GM21367 (cell line): ENCODE results near the gene DACH1.

Source experiments
- ATAC-seq: cut with Tn5 transposase; IDR thresholded peaks from one replicate; pipeline ENCODE4 v1.9.1; 2021; ENCODE audit not compliant: unreplicated experiment

Gene DACH1

DNA sequence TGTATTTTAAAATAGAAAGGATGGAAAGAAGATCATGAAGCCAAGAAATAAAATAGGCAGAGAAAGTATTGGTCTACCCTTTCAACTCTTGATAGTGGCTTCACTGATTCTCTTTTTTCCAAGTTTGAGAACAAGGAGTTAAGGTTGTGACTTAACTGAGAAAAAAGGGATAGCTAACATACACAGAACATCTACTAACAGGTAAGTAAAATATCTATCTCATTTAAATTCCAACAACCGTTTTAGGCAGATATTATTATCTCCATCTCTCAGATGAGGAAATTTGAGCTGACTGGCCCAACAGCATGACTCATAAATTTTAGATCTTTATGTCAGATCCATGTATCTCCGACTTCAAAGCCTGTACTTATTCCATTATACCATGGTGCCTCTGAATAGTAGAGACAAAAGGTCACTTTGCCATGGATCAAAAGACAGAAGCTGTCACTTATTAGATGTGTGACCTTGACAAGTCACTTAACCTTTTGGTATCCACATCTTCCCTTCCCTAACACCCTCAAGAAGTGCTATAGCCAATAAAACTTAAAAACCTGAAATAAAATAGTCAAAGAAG, 152.1 kb downstream of the DACH1 start:
- no peak for ATAC-seq

DNA sequence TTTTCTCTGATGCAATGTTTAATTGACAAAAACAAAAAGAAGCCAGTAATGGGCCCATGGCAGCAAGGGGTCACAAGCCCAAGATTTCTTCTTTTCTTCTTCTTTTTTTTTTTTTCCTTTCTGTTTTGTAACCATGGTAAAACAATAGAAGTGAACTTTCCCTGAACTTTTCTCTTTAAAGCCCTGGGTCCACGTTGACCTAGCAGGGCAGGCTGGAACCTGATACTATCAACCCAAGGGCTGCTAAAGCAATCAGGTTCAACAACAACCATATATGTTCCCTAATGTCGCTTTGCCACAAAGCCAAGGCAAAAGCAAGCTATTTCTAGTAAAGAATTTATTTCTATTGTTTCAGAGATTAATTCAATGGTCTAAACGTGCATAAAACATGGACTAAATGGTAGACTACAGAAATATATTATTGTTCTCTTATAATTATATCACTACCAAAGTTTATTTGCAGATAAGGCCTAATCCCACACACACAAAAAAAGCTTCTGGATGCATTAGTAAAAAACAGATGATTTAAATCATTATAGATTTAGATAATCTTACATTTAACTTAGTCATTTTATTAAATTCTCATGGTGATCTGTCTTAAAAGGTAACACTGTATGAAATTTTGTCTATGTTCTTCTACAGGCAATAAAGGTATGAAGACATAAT, 153.9 kb downstream of the DACH1 start:
- ATAC-seq = no peak

DNA sequence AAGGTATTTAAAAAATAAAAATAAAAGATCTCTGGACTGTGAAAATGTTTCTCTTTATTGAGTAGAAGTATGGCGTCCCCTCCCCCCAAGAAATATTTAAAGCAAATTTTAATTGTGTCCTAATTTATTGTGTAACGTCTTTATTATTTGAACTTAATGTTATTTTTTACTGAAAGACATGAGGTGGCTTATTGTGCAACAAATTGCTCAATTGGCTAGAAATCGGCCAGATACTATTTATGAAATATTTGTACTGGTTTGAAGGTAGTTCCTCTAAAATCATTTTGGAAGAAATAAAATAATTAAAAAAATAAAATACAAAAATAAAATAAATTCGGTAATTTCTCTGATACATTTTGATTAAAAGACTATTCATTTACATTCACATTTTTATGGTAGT, 162.3 kb downstream of the DACH1 start:
- no peak for ATAC-seq

DNA sequence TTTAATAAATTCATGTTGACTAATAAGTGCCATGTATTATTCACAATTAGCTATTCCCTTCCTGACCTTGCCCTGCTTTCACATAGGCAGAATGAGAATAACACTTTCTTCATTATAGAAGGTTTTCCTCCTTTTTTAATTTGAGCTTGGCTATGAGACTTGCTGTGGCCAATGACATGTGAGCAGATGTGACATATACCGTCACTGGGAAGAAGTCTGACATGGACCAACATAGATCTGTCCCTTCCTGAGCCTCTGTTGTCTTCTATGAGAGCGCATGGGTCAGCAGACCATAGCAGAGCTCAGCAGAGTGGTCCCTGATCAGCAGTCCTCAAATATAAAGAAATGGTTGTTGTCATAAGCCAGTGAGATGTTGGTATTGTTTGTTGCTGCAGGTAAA, 163.9 kb downstream of the DACH1 start:
- no peak for ATAC-seq

DNA sequence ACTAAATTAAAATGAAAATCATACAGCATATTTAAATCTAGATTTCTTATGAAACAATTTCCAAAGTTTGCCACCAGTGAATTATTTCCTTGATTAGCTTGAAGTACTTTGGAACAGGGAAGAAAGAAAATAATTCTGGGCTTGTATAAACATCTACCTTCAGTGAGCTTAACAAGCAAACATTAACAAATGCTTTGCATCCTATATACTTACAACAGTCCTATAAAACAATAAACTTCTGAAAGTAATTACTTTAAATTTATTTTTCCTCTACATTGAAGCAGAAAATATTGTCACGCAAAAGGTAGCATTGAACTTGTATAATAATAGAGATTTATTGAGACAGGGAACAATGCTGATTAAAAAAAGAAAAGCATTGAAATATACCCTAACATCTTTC, 164.8 kb downstream of the DACH1 start:
- no peak for ATAC-seq

DNA sequence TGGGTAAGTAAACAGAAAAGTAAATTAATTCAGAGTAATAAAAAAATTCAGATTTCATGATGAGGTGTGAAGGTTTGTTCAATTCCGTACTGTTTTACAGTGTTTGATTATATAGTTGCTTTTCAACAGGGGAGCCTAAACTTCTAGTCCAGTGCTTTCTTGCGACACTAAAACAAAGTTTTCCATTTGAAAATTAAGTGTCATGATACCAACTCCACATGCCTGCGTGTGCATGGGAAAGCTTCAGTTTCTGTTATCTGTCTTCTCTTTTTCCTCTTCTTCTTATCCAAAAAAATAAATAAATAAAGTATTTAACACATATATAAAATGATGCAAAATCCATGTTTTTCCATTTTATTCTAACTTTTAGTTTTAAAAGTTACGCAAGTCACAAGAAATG, 165.3 kb downstream of the DACH1 start:
- no peak for ATAC-seq

DNA sequence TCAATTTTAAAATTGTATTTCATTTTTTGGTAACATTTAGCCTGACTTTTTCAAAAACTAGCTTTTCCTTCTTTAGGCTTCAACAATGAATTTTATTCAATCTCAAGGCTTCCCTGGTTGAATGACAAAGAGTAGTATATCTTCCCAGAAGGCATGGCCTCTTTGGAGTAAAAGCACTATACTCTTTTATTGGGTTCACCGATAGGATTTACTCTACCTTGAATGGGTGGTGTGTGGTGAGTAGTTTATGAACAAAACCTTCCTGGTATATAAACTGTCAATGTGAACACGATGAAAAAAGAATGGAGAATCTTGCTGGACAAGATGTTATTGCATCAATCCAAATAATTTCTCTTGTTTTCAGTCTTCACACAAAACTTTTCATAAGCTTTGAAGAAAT, 167.7 kb downstream of the DACH1 start:
- no peak for ATAC-seq

DNA sequence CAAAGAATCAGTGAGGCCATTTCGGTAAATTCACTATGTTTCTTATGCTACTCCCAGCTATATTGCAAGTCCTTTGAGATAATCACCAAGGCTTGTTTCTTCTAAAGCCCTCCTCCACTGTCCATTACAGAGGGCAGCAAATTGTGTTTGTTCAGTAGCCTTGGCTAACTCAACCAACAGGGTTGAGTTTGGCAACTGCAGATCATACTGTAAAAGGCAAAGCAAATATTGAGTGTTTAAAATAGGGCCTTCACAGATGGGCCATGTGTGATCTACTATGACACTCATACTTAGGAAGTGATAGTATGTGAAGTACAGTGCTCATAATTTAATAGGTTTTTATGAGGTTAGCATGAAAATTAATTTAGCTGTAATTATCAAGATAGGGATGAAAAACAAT, 171.3 kb downstream of the DACH1 start:
- ATAC-seq = no peak

DNA sequence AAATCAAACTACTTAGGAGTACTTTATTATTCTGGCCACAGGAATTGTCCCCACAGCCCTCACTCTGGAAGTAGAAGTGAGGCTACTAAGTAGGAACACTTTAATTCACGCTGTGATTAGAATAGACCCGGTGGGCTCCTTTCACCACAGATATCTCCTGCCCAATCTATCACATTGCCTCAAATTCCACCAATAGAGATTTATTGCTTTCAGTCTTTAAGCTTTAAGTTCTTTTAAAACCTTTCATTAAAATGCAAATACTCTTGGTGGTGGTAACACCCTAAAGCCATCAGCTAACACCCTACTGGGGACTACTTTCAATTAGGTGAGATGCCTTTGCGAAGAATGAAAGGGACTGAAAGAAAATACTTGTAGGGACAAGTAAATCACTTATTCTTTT, 181.9 kb downstream of the DACH1 start:
- no peak for ATAC-seq

DNA sequence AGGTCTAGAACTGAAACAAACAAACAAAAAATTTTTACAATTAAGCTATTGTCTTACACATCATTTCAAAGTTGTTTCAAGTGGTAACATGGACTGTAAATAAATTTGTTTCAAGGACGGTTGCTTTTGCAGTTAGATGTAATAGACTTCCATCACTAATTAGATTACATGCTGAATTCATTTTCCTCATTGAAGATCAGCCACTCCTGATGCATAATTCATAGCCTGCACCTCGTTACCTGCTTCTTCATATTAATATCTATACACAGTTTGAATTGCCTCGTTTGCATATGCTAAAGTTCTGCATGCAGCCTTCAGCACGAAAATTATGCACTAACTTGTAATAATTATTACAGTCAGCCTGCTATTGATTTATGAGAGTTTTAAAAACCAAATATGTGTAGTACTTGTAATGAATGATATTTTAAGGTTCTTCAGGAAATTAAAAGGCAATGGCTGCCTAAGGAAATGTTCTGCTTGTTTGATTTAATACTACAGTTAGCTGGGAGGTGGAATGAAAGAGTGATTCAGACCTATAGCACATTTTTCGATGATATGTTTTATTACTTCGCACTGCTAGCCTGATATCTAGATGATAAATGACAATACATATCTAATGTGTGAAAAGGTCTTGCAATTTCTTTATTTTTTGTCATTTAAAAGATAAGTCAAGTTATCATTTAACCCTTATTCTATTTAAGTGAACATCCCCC, 184.9 kb downstream of the DACH1 start:
- no peak for ATAC-seq

DNA sequence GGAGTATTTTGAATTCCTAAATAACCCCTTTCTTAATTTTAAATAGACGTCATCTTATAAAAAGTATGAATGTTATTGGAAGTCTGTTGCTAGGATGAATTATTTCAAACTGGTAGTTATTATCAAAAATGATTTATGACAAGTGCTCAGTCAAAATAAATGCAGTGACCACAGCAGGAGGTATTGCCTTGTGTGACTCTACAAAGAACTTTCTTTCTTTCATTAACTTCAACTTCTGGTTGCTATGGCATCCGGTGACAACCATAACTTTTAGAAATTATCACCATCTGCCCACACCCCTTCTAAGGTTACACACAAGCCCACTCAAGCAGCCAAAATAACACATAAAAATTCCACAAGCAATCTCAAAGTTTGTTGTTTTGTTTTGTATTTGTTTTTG, 189.9 kb downstream of the DACH1 start:
- no peak for ATAC-seq

DNA sequence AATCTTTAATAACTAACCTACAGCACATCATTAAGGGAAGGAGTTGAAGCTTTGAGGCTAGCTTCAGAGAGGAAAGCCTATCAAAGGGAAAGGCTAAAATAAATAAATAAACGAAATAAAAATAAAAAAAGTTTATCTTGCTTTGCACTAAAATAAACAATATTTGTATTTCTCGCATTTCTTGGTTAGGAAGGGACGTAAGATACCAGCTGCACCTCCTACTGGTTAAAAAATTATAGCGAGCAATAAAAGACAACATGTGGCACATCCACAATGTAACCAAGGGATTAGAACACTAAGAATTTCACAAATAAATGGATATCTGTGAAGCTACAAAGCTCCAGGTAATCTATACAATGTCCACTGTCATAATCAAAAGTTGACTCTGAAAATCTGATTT, 194.5 kb downstream of the DACH1 start:
- ATAC-seq = no peak

DNA sequence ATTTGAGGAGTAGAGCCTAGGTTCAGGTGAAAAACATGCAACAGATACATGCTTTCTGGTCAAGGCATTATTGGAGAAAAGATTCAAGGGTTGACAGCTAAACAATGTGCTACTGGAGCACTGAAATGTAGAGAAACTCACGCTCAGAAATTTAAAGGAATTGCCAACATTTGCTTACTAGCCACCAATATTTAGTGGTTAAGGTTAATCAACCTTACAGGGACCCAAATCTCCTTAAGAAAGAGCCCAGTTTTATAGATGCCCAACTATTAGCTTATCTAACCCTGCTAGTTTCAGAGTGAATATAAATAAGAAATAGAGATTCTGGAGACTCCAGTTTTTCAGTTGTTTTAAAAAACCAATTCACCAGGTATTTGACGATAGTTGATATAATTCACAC, 203.6 kb downstream of the DACH1 start:
- ATAC-seq = no peak

DNA sequence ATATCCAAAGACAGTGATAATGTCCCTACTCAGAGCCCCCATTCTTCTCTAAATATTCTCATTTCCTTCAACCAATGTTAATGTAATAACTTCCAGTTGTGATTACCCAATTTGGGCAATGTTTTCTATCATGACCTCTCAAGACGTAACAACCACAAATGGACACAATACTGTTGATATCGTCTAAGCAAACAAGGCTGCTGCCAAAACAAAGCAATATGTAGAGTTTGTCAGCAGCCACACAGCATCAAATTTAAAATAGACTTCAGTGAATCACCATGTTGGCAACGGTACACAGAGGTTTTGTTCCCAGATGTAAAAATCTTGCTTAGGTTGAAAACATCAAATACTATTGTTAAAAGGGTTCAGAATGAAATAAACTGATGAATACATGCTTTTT, 205.1 kb downstream of the DACH1 start:
- no peak for ATAC-seq

DNA sequence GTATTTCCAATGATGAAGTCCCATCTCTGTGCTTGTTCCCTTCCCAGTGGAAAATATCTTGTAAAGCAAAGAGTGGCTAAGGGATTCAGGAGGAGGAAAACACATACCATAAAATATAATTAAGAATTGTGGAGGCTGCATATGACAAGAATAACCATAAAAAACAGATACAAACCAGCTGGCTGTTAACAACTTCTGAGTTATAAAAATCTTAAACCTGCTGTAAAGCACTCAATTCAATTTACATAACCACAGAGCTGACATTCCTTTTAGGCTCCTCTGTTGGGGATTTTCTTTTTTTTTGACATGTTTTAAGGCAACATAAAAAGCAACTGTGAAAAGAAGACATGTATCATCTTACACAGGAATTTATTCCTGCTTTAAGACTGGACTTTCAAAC, 207.6 kb downstream of the DACH1 start:
- ATAC-seq = no peak

DNA sequence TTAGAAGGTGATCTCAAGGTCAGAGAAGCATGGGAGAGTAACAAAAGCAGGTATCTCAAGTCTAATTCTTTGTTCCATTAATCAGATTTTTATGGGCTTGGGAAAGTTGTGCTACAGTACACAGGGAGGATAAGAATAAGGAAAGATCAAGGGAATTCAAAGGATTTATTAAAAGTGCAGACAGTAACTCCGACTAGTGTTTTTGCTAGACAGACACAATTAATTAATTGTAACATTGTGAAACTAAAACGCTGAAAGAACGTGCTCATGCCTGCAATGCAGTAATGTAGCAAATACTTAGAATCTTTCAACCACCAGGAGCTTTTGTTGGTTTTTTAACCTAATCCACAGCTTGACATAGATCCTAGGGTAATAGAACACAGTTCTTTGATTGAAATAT, 221.5 kb downstream of the DACH1 start:
- no peak for ATAC-seq

DNA sequence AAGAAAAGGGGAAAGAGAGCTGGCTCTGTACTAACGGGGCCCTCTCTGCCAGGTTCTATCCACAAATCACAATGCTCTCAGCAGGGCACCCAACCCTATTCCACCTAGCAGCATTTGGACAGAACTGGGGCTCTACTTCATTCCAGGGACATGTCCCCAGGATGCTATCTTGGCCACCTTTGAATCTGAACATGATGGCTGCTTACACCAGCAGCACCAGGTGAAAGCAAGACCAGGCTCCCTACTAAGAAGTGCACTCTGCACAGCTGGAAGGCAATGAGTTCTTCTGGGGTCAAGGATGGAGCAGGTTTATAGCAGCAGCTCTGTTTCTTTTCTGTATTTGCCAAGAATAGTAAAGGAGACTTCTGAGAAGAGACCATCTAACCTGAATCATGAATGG, 222.4 kb downstream of the DACH1 start:
- ATAC-seq = no peak

DNA sequence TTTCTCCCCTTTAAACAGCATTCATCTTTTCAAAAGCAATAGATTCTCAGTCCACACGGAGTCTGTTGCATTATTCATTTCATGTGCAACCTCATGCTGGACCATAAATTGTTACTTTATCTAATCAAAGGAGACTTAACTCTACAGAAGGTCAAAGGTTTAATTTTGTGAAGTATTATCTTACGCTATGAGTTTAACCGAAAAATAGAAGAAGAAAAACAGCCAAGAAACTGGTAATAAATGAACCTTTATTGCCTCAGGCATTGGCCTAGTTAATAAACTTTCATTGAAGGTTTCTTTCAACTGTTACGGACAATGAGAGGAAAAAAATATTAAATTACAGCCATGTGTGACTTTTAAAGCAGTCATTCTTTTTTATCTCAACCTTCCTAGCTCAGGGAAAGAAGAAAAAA, 223.6 kb downstream of the DACH1 start:
- ATAC-seq = no peak

DNA sequence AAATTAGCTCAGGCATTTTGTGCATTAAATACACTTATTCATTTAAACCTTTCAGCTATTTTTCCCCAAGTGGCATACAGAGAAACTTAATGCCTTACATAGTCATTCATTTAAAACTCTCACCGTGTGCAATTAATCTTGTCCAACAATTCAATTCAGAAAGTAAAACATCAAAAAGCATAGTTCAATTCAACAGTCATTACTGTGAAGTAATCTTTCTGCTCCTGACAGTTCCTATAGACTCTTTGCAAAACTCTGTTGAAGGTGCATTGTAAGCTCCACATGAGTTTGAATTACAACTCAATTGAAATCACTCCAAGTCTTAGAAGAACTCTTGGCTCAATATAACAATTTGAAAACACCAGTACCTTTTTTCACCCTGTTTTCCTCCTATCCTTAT, 228.3 kb downstream of the DACH1 start:
- ATAC-seq = no peak

DNA sequence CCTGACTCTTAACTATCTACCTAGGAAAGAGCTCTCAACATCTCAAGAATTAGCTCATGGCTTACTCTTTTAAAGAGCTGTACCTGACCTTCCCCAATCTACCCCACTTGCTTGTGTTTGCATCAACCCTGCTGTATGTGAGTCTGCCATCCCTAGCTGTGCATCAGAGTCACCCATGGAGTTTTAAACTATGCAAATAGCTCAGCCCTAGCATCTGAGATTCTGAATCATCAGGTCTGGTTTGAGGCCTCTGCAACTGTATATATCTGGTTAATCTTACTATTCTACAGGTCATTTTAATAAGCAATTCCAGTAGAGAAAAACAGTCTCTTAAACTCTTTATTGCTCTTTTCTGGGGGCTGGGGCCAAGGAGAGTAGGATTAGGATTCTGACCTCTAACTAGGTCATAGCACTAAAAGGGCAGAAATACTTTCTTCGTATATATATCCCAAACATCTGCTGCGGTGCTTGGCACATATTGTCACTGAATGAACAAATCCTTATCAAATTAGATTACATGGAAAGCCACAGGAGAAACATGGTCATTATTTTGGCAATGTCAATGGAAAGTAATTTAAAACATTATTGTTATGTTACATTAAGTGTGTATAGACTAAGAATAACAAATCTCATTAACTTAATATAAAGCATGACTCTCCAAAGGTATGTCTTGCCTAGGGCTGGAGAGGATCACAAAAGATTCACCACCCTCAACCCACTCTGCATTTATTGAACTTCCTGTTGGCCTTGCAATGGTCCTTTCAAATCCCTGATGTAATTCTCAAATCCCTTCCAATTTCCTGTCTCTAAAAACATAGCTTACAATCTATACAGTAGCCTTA, 232.2 kb downstream of the DACH1 start:
- ATAC-seq = no peak

DNA sequence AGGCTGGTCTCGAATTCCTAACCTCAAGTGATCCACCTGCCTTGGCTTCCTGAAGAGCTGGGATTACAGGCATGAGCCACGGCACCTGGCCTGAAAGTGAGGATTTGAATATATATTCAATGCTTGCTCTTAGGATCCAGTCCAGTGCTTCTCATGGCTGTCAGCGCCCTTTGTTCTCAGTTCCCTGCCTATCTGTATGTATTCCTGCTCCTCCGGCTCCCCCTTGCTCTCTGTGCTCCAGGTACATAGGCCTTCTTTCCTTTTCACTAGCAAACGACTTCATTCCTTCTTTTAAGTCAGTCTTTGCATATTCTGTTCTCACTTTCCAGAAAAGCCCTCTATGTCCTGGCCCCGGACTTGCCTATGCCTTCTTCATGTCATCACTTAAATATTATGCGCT, 232.8 kb downstream of the DACH1 start:
- no peak for ATAC-seq

DNA sequence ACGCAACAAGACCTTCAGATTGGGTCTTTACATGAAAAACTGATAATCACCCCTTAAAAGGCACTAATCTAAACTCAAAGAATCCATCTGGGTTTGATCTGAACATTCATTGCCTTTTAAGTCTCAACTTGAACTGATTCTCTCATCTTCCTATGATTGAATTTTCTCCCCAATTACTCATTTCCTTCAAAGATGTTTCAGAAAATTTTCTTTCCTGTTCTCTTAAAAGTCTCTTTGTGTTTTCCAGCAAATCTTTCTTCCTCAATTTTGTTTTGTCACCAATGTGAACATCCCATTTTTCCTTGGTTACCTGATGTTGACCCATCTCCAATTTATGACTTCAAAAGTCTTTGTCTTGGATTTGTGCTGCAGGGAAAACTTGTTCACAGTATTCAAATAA, 234.3 kb downstream of the DACH1 start:
- no peak for ATAC-seq
